NCI-H774 (cell line): ENCODE results near the gene TNFRSF1A.
"Not testable (repeated sequence)": the region's sequence is repeated elsewhere in the genome, so short reads cannot be mapped to it uniquely, and the experiment has no call there.

Experiments
- DNase-seq: peaks from one replicate; lab custom pipeline; 2025; lab: John Stamatoyannopoulos, UW

The TNFRSF1A gene

DNA sequence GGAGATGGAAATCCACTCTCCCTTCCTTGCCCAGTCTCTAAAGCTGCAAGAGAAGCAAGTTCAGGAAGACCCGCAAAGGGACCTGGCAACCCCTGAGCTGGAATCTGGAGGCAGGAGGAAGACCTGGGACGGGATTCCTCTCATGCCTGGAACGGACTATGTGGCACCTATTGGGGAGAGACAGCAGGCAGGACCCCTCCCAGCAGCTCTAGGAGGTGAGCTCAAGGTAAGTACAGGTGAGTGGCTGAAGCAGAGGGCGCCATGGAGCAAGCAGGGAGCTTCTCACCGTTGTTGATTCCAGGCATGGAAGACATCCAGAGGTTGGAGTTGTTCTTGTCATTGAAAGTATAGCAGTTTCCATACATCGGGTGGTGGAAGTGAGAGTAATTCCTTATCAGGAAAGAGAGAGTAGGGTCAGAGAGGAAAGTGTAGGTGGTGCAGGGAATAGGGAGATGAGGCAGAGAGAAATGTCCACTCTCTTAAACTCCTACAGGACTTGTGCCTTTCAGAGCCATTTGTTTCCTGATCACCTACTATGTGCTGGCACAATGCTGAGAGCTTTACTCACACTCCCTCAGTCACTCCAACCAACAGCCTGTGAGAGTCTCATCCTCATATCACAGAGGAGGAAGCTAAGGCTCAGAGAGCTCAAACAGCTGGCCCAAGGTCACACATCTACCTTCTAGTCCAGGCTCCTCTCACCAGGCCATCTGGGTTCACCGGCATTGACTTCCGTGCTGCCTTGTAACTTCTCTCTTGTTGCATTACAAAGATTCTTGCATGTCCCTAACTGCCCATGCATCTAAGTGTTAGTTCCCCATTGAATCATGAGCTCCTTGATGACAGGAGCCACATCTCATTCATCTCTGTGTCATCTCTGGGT lies 13.9 kb upstream of the TNFRSF1A start:
- DNase-seq = no peak

DNA sequence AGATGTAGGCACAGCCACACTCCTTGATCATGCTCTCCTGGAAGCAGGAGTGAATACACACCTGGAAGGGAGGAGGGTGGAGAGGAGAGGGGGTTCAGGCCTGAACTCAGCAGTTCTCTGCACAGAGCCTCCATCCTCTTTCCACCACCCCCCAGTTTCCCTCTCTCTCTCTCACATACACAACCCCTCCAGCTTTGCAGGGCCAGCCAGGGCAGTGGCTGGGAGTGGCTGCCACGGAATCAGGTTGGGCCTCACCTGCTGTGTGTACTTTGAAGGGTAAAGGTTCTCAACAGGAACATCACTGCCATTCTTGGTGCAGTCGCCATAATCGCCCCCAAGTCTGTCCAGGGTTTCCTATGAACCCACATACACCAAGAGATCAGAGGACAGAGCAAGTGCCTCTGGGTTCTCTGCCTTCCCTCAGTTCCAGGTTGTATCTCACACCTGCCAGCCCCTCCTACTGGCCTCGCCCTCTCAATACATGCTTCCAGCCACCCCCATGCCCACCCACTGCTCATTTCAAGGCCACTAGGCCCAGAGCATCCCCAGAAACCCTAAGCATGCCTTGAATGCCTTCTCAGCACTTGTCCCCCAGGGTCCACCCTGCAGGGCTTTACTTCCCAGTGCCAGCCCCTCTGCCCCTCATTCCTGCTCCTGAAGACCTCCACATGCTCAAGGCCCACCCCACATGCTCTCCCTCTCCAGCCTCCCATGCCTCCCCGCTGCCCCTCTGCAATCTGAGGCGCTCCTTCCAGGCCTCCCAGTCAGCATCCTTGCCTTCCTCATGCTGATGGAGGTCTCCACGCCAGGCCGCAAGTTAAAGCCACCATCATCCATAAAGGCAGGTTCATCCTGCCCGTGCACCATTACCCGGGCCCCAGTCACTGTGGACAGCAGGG lies 12.9 kb upstream of the TNFRSF1A start:
- DNase-seq = no peak

DNA sequence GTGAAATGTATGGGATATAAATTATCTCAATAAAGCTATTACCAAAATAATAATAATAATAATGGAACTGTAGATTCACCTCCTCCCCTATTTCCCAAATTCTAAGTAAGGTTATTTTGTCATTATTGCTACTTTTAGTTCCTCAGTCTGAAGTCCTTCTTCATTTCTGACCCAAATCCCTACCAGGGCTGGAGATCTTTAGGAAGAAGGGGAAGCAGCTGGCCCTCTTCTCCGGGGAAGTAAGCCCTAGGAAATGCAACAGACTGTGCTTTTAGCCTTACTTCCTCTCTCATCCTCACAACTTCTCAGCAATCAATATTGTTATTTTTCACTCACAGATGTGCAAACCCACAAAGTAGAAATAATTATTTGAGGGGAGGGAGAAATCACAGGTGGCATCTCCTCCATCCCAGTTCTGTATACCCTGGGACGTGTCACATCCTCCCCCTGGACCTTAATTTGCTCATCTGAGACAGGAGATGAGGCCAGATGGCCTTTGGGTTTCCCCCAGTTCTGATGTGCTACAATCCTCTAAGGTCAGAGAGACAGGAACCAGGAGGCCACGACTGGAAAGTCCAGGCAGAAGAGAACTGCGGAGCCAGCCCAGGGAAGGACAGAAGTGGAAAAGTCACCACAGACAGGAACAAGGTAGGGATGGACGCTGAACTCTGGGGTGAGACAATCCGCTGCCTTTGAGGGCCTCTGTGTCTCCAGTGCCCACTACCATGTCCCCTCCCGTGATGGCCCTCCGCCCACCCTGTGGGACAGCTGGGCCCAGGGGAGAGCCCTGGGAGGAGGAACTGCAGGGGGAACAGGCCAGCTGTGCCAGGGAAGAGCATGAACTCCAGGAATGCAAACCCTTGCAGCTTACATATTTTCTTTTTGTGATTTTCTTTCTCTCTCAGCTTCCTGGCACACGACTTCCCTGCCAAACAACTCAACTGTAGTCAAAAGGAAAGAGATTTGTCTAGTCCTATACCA lies 10.6 kb upstream of the TNFRSF1A start:
- DNase-seq = no peak

DNA sequence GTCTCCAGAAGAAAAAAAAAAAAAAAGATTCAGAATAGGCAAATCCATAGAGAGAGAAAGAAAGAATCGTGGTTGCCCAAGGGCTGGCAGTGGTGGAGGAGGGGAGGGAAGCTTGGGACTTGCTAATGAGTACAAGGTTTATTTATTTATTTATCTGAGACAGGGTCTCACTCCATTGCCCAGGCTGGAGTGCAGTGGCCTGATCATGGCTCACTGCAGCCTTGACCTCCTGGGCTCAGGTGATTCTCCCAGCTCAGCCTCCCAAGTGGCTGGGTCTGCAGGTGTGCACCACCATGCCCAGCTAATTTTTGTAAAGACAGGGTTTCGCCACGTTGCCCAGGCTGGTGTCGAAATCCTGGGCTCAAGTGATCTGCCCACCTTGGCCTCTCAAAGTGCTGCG lies 9.7 kb upstream of the TNFRSF1A start:
- no peak for DNase-seq

DNA sequence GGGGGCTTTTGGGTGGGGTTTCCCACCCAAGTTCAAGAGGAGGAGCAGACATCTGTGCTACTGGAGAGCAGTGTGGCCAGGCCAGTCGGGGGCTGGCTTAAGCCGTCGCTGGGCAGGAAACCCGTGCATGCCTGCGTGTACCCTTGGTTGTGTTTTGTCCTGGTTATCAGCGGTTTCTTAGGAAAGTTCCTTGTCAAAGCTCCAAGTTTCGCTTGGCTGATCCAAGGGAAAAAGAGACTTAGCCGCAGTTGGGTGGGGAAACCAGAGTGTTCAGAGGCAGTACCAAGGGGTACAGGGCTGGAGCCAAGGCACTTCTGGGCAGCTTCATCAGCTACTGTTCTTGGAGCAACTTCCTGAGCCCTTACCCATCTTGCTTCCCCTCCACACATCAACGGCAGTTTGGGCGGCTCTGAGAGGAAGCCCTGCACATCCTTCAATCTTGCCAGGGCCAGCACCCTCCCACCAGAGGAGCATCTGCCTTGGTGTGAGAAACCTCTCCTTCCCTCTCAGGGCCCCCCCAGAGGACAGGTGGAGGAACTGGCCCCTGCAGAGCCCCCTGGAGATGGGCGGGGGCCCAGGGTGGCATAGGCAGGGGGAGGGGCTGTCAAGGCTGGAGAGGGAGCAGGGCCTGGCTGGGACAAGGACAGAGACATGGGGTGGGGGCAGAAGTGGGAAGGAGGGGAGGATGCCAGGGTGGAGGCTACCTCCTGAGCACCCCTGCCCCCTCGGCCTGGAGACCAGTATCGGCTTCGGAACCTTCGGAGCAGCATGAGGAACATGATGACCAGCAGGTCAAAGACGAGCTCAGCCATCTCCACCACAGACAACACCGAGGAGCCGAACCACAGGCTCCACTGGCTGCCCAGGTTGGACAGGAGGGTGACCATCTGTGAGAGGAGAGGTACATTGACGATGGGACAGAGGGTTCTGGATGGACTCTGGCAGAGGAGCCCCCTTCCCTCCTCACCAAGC lies 5.8 kb upstream of the TNFRSF1A start:
- DNase-seq = no peak

DNA sequence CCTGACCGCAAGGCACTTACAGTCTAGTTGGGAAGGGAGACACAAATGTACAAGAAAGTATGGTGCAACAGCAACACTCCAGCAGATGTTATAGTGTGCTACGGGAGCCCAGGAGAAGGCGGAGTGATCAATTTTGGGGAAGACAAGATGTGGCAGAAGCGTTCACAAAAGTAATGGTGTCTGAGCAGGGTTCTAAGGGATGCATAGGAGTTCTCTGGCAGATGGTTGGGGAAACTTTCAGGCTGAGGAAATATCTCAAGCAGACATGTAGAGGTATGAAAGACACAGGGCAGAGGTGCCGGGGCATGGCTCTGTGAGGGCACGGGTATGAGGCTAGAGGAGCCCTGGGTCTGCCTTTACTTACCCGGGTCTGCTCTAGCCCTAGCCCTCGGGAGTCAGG lies 5.1 kb upstream of the TNFRSF1A start:
- no peak for DNase-seq

DNA sequence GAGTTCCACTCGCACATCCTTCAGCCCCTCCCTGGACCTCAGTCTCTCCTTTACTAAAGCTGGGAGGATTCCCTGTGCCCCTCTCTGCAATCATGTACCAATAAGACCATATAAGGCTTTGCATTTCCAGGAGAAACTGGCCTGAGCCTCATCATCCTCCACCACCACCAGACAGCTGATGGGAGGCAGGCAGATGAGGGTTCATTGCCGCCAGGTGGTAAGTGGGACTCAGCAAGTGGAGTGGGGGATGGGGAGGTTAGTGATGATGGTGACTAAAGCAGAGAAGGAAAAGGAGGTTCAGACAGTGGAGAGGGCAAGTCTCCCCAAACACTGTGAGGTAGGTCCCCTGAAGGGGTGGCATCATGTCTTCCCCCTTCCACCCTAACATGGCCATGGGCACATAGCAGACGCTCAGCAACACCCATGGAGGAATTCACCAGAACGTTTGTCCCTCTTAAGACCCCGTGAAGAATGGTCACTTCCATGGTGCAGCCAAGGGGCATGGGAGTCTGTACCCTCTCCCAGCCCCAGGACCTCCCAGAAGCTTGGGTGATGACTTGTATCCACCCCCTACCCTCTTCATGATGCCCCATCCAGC lies 4.5 kb upstream of the TNFRSF1A start:
- DNase-seq = no peak

DNA sequence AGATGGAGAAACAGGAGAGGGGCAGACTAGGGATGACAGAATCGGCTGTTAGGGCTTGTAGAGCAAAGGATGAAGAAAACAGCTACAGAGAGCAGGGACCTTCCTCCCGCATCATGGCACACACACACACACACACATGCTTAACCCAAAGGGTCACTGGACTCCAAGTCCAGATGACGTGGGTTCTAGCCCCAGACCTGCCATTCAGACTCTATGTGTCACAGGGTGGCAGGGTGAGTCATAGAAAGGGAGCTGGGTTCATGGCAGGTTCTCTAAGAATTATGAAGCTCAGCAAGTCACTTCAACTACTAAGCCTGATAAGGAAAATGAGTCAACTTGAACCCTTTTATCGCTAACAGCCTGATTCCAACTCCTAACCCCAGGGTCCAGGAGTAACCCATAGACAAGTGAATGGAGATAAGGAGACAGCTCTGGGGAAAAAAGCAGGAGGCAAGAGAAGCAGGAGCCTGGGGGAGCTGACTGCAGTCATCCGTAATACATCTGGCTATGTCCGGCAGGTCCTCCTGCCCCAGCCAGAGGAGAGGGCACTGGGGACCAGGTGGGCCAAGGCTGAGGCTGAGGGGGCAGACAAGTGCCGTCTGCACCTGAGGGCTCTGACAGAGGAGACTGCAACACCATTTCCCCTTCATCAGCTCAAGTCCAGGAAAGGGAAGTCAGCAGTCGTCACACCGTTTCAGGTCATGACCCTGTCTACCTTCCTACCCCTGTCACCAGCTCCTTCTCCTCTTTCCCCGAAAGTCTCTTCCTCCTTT lies 3.6 kb upstream of the TNFRSF1A start:
- no peak for DNase-seq

DNA sequence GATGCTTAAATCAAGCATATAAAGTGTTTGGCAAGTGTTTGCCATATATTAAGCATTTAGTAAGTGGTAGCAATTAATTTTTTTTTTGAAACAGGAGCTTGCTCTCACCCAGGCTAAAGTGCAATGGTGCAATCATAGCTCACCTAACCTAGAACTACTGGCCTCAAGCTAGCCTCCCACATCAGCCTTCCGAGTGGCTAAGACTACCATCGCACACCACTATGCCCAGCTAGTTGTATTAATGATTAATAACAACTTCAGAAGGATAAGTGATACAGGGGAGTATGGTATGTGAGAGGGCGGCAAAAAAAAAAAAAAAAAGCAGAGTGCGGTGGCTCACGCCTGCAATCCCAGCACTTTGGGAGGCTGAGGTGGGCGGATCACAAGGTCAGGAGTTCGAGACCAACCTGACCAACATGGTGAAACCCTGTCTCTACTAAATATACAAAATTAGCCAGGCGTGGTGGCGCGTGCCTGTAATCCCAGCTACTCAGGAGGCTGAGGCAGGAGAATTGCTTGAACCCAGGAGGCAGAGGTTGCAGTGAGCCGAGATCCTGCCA lies 2.3 kb upstream of the TNFRSF1A start:
- DNase-seq = not testable (repeated sequence)

DNA sequence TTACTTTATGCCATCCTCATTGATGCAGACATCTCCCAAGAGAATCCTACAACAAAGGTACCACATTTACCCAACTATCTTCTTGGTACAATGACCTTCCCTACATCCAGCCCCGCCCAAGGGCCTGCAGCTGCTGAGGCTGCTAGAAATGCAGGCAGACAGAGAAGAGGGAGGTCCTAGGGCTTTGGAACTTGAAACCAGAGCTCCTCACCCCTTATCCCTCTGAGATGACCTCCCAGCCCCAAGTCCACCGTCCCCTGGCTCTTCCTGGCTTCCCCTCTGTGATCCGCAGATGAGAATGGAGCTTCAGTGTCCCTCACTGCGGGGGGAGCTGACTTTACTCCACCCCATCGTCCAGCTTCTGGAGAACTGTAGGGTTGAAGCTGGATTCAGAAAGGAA lies 1.6 kb upstream of the TNFRSF1A start:
- DNase-seq = no peak

DNA sequence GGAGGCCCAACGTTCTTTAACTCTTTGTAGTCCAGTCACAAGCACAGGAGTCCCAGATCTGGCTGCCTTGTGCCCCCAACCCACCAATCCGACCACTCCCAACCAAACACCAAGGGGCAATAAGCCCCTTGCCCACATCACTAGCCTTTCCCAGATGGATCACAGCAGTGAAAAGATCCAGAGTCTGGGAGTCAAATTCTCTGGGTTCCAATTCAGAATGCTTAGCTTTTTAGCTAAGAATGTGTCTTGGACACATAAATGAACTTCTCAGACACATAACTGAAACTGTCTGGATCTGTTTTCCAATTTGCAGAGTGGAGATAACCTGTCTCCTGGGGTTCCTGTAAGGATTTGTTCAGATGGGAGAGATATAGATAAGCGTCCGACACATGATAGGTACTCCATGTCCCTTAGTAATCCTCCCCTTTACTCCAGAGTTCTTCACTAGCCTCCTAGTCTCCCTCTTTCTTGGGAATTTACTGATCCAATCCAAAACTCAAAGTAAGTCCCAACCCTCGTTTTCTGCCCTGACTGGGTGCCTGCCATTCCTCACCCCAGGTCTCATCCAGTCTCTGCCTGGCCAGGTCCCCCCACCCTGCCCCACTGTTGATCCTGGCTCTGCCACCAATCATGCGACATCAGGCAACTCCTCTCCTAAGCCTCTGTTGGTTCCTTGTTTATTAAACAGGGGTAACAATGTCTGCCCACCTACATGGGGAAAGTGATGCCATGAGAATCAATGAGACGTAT lies 439 bp upstream of the TNFRSF1A start:
- no peak for DNase-seq

DNA sequence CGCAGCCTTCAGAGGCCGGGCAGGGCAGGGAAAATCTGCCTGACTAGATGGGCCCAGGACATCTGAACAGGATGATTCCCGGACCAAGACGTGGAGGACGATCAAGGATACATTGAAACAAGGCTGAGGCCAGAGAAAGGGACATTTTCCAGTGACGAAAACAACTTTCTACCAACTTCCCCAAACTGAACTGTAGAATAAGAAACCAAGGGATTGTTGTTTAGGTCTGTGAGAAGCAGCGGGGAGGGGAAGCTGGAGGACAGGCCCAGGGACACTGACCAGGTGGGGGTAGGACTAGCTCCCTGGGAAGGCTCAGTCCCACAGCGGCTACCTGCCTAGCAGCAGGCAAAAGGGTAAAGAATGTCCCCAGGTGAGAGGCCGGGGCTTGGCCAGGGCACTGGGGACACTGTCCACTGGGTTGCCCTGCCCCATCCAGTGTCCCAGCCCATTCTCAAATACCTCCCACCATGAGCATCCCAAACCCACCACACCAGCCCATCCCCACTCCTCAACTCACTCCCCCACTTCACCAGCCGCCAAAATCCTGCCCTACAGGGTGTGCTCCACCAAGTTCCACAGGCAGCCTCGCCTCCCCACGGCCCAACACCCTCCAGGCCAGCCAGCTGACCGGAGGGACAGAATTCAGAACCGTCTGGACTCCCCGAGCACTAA lies 995 bp downstream of the TNFRSF1A start:
- DNase-seq = no peak

DNA sequence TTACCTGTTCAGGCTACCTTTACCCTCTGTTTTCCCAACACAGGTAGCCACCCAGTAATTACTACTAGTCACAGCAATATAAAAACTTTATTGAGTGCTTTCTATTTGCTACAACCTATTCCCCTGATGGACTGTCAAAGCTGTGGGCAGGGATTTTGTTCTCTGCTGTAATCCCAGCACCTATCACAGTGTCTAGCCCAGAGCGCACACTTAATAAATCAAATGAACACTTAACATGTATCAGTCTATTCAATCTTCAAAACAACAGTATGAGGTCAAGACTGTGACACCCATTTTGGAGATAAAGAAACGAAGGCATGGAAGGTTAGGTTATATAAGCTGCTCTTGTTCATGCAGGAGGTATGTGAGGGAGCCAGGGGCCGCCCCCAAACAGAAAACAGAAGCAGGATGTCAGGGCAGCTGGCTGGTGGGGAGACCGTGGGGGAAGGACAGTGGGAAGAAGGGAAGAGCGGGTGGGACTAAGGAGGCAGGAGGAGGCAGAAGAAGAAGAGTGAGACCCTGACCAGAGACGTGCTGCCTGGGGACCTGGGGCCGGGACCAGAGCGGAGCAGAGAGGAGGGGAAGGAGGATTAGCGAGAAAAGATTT lies 1.7 kb downstream of the TNFRSF1A start:
- DNase-seq = no peak

DNA sequence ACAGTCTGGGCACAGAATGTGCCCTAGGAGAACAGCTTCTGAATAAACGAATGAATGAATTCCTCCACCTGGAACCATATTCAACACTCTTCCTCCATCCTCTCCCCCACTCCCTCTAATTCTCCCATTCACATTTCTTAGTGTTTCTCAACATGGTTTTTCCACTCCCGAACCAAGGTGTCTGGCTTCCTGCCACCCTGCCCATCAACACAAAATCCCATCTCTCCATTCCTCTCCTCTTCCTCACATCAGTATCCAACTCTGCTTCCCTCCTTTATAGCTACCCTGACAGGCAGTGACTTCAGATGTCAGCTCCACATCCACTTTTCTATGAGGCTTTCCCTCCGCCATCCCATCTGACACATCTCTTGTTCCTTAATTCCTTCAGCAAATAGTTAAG lies 2.9 kb downstream of the TNFRSF1A start:
- DNase-seq = no peak

DNA sequence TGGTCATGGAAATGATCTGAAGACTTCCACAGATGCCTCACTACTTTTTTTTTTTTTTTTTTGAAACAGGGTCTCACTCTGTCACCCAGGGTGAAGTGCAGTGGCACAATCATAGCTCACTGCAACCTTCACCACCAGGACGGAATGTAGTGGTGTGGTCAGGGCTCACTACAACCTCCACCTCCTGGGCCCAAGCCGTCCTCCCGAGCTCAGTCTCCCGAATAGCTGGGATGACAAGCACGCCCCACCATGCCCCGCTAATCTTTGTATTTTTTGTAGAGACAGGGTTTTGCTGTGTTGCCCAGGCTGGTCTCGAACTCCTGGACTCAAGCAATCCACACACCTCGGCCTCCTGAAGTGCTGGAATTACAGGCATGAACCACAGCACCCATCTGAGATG lies 3.3 kb downstream of the TNFRSF1A start:
- DNase-seq = not testable (repeated sequence)

DNA sequence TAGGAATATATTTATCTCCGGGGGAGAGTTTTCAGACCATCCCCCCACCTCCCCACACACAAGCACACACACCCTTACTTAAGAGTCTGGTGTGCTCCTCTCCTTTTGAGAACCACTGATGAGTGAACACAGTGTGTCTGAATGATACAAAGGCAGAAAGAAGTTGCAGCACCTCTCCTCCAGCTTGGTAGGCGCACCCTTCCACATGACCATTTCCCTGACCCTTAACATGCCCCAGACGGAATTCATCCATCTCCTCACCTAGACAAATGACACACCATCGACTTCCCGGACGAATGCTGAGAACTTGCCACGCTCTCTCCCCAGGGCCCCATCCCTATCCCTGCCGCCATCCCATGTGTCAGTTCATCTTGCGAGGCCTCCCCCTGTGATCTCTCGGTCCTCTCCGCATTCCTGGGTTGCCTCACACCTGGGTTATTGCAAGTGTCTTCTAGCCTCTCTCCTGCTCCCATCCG lies 3.9 kb downstream of the TNFRSF1A start:
- no peak for DNase-seq
